ENCODE measurements around the gene HPN.

Gene HPN

GRCh38 chr19:35105411-35106290, 64.1 kb downstream of the HPN start:
- DNase-seq (ENCODE audit: low spot score): no peak

- no peak for DNase-seq (ENCODE audit: low spot score)
These were observed 64.7 kb downstream of the HPN start for GRCh38 chr19:35106291-35106583.

GRCh38 chr19:35106898-35107541, 65.5 kb downstream of the HPN start:
- no peak for DNase-seq (ENCODE audit: low spot score)

- DNase-seq (ENCODE audit: low spot score): no peak
These were observed 66.0 kb downstream of the HPN start for GRCh38 chr19:35107545-35107944.

- no peak for DNase-seq (ENCODE audit: low spot score)
These were observed 67.2 kb downstream of the HPN start for GRCh38 chr19:35108730-35109129.

- DNase-seq (ENCODE audit: low spot score): no peak
These were observed 68.0 kb downstream of the HPN start for GRCh38 chr19:35109395-35110112.

- DNase-seq (ENCODE audit: low spot score): no peak
These were observed 69.5 kb downstream of the HPN start for GRCh38 chr19:35110974-35111373.

GRCh38 chr19:35112995-35113688, 71.6 kb downstream of the HPN start:
- no peak for DNase-seq (ENCODE audit: low spot score)

GRCh38 chr19:35114353-35115176, 73.0 kb downstream of the HPN start:
- DNase-seq (ENCODE audit: low spot score): peak; percentile 86

- DNase-seq (ENCODE audit: low spot score): no peak
These were observed 73.8 kb downstream of the HPN start, which contains the start of gene FXYD3 for GRCh38 chr19:35115177-35115951. Gene FXYD3, plus strand, starts transcription at chr19:35115823. Its CDS starts 3,554 bp downstream, at chr19:35119377.
